Coronary artery (tissue), 2 donors: ENCODE measurements around the gene SOBP.

Experiments used
- DNase-seq: peaks from one replicate; pipeline ENCODE4 v3.0.0-alpha.2; 2017; ENCODE audit warnings: low spot score
- H3K27ac ChIP-seq, 2 donors: fragments of 200-600 bp; sonication (generic); one replicate each; pipeline ENCODE4 v1.5.1; 2016 to 2019
- H3K4me3 ChIP-seq: fragments of 200-600 bp; sonication (generic); 2 replicates; pipeline ENCODE4 v1.5.1; 2016; ENCODE audit warnings: mild to moderate bottlenecking, moderate library complexity
- TF ChIP-seq, protein P1 (sequence below): fragments of 200-600 bp; sonication (generic); IDR thresholded peaks from one replicate; pipeline ENCODE4 v1.5.1; 2019; ENCODE audit warnings: antibody characterized with exemption

The SOBP gene

GRCh38 chr6:107628878-107629277, 139.0 kb downstream of the SOBP start:
- TF ChIP-seq, protein P1, sequence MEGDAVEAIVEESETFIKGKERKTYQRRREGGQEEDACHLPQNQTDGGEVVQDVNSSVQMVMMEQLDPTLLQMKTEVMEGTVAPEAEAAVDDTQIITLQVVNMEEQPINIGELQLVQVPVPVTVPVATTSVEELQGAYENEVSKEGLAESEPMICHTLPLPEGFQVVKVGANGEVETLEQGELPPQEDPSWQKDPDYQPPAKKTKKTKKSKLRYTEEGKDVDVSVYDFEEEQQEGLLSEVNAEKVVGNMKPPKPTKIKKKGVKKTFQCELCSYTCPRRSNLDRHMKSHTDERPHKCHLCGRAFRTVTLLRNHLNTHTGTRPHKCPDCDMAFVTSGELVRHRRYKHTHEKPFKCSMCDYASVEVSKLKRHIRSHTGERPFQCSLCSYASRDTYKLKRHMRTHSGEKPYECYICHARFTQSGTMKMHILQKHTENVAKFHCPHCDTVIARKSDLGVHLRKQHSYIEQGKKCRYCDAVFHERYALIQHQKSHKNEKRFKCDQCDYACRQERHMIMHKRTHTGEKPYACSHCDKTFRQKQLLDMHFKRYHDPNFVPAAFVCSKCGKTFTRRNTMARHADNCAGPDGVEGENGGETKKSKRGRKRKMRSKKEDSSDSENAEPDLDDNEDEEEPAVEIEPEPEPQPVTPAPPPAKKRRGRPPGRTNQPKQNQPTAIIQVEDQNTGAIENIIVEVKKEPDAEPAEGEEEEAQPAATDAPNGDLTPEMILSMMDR = no peak
- no peak overlapping the region for H3K4me3 ChIP-seq
- no peak for DNase-seq
- H3K27ac ChIP-seq = peak overlapping the region in 1 of 2 donors; percentile 56

DNA sequence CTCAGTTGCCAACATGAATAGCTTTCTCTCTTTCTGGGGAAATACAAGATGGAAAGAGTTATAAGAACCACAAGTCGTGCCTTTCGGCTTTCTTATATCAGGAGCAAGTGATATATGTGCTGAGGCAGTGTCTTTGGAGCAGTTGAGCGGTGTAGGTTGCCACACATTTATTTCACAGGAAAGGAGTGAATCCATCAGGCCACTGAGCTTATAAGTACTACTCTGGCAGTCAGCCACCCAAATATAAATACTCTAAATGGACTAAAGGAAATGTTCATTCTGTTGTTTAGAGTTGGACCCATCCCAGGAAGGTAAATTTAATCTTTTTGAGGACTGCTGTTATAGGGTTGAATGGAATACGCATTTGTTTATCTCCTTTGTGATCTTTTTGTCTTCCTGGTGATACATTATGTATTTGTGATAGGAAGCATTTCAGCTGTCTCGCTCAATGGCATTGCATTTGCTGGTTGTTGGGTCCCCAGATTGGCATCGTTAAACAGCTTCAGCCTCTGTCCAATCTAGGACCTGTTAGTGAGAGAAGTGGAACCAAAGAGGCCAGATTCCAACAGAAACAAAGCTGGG, 139.7 kb downstream of the SOBP start:
- DNase-seq = no peak
- H3K4me3 ChIP-seq = no peak overlapping the region
- TF ChIP-seq, protein P1 = no peak
- peak overlapping the region in 1 of 2 donors; percentile 25 for H3K27ac ChIP-seq

DNA sequence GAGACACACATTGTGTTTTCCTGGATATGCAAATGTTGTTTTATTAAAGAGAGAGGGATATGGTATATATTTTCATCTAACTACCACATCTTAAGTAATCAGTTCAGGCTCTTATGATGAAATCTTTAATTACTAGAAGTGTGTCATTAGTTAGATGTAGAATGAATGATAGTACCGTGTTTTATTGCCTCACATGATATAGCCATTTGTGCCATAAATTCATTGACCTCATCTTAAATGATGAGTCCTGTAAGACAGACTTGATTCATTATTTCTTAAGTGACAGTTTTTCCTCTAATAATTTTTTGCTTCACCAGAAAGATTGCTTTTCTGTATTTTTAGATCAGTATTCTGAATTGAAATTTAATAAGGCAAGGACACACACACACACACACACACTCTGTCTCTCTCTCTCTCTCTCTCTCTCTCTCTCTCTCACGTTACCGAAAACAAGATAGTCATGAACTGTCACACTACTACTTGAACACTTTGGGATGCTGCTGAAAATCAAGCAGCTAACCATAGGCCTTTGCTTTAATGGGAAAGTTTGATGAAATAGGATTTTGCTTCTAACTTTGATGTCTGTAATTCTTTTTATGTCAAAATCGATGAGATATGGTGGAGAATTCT, 140.5 kb downstream of the SOBP start:
- Histone ChIP-seq H3K27ac (no peak overlapping the region), H3K4me3 (no peak overlapping the region)
- TF ChIP-seq, protein P1 = no peak
- DNase-seq = no peak

- H3K4me3 ChIP-seq = no peak overlapping the region
- DNase-seq = no peak
These were observed 142.6 kb downstream of the SOBP start for GRCh38 chr6:107632381-107633136.

DNA sequence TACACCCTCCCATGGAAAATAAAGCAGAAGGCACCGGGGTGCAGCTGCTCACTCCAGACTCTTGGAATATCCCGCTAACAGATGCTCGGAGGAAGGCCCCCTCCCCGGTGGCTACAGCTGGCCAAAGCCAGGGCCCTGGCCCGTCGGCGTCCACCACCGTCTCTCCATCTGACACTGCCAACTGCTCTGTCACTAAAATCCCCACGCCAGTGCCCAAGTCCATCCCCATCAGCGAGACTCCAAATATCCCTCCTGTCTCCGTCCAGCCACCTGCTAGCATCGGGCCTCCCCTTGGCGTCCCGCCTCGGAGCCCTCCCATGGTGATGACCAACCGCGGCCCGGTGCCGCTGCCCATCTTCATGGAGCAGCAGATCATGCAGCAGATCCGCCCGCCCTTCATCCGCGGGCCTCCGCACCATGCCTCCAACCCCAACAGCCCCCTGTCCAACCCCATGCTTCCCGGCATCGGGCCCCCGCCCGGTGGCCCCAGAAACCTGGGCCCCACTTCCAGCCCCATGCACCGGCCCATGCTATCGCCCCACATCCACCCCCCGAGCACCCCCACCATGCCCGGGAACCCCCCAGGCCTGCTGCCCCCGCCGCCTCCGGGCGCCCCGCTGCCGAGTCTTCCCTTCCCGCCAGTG, 143.9 kb downstream of the SOBP start:
- no peak overlapping the region for H3K4me3 ChIP-seq
- no peak overlapping the region for H3K27ac ChIP-seq
- no peak for DNase-seq
- TF ChIP-seq, protein P1 = no peak

More at GRCh38 chr6:107632381-107633136, 142.6 kb downstream of the SOBP start:
- TF ChIP-seq, protein P1 = no peak
- H3K27ac ChIP-seq = no peak overlapping the region

- Histone ChIP-seq H3K27ac (no peak overlapping the region), H3K4me3 (peak overlapping the region; percentile 64)
- DNase-seq = no peak
- TF ChIP-seq, protein P1 = no peak
These were observed 144.6 kb downstream of the SOBP start for GRCh38 chr6:107634324-107635056.
